HTR-8/SVneo (cell line): ENCODE measurements around the gene HSH2D.

Experiments
- DNase-seq: peaks from one replicate; pipeline ENCODE4 v3.0.0; 2011; ENCODE audit warnings: low spot score, mixed read lengths; ENCODE audit not compliant: insufficient read length
- FAIRE-seq: peaks from 2 replicates; lab custom pipeline; 2011; peaks lifted over from hg19 to GRCh38; lab: Jason Lieb, UNC

The HSH2D gene

DNA sequence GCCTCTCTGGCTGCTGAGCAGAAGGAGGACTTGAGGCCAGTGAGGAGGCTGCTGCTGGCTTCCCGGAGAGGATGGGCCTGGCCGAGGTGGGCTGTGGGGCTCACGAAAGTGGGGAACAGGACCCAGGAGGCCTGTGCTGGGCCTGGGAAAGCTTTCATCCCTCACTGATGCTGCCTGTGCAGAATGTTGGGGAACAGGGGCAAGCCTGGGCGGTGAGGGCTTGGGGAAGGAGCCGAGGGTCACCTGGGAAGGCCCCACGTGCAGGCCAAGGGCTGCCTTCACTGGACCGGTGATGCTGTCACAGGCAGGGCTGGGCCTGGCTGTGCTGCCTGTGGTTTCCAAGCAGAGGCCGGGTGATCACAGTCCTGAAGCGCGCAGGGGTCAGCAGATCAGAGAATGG is 63.6 kb downstream of the HSH2D start:
- FAIRE-seq (no peak), DNase-seq (no peak)

DNA sequence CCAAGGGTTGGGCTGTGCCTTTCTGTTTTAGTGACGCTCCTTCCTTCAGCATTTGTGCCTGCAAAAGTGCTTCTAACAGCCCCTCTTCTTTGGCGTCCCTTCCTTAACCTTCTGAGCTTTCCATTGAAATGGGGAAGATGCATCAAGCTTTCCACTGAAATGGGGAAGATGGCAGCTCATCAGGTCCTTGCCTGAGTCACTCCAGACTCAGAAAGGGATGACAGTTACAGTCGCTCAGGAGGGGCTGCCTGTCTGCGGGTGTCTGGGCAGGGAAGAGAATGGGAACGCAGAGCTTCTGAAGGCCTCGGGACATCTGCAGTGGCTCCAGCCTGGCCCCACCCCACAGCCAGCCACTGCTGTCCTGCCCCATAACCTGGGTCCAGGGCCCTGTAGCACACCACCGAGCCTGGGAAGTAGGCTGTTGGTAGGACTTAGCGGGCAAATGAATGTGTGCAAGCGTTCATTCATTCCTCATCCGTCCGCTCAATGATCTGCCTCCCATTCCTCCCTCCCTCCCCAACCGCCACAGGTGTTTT is 64.1 kb downstream of the HSH2D start:
- FAIRE-seq (no peak), DNase-seq (no peak)
